Upper lobe of right lung (tissue), 1 donor: Measurements from ENCODE around the gene RHO. TPM values are rescaled to one million over a fixed set of nuclear protein-coding genes. Genes with fewer than 3 reads are reported as not detected.
A peak's percentile ranks its signal among the peaks of the same experiment; 100 is the strongest.

Source experiments
- ATAC-seq: fragments of 200-7000 bp; cut with Tn5 transposase; one replicate; pipeline ENCODE4 v1.9.1; 2020; ENCODE audit warnings: mild to moderate bottlenecking, moderate library complexity
- DNase-seq: peaks from one replicate; pipeline ENCODE4 v3.0.0-alpha.2; 2020
- H3K27ac ChIP-seq: fragments of 200-600 bp; one replicate; pipeline ENCODE4 v1.8.0; 2022
- H3K27me3 ChIP-seq: fragments of 200-600 bp; one replicate; pipeline ENCODE4 v1.8.0; 2022; ENCODE audit warnings: mild to moderate bottlenecking
- H3K36me3 ChIP-seq: fragments of 200-600 bp; one replicate; pipeline ENCODE4 v1.8.0; 2022
- H3K4me1 ChIP-seq: fragments of 200-600 bp; one replicate; pipeline ENCODE4 v1.8.0; 2022
- H3K4me3 ChIP-seq: fragments of 200-600 bp; one replicate; pipeline ENCODE4 v1.8.0; 2022; ENCODE audit warnings: mild to moderate bottlenecking
- H3K9me3 ChIP-seq: fragments of 200-600 bp; one replicate; pipeline ENCODE4 v1.8.0; 2022
- CTCF ChIP-seq: fragments of 200-600 bp; IDR thresholded peaks from one replicate; pipeline ENCODE4 v1.8.0; 2022; ENCODE audit warnings: antibody characterized with exemption
- intact Hi-C: fragments of 100-400 bp; cut with DNase I; formaldehyde crosslinking; loops from one replicate; pipeline ENCODE4 v1.11.0; 2022
- total RNA-seq: library from RNA; stranded (reverse); fragmentation: NEBNext Ultra II Directional; extraction: Animal tissue kit (Norgen Biotek cat#: 25700); gene quantifications from one replicate; pipeline ENCODE4 v1.2.1, GENCODE V29; 2021
- donor health status: DM: no; HTN: yes; CAD: no; lungs with severe emphysema.

RHO gene
- total RNA-seq, 1 donor from 2014 or later = not detected

- intact Hi-C loops = no loop called here
- TF ChIP-seq CTCF = no peak
- no peaks in the 10 kb centered on the region for H3K27me3 ChIP-seq
- H3K4me1 ChIP-seq = peaks cover 10% of the 10 kb centered on the region
- H3K27ac ChIP-seq = no peak overlapping the region
- H3K4me3 ChIP-seq = no peak overlapping the region
- H3K9me3 ChIP-seq = no peaks in the 10 kb centered on the region
- ATAC-seq = peak; percentile 8
- no peaks in the 10 kb centered on the region for H3K36me3 ChIP-seq
- no peak for DNase-seq
Measured at GRCh38 chr3:129549006-129549800, 20.8 kb downstream of the RHO start.

GRCh38 chr3:129549805-129550204, 21.4 kb downstream of the RHO start:
- intact Hi-C loops = no loop called here
- TF ChIP-seq CTCF = no peak

GRCh38 chr3:129552287-129553050, 24.0 kb downstream of the RHO start:
- H3K4me3 ChIP-seq = no peak overlapping the region
- peaks cover 25% of the 10 kb centered on the region for H3K36me3 ChIP-seq
- no peak for TF ChIP-seq CTCF
- H3K27me3 ChIP-seq = no peaks in the 10 kb centered on the region
- no peaks in the 10 kb centered on the region for H3K9me3 ChIP-seq
- ATAC-seq (no peak), DNase-seq (no peak)
- no peak overlapping the region for H3K27ac ChIP-seq
- intact Hi-C loops = no loop called here
- peaks cover 28% of the 10 kb centered on the region for H3K4me1 ChIP-seq

More at GRCh38 chr3:129549805-129550204, 21.4 kb downstream of the RHO start:
- Histone ChIP-seq H3K4me3 (no peak overlapping the region), H3K27me3 (no peaks in the 10 kb centered on the region), H3K9me3 (no peaks in the 10 kb centered on the region), H3K36me3 (no peaks in the 10 kb centered on the region), H3K4me1 (peaks cover 16% of the 10 kb centered on the region), H3K27ac (no peak overlapping the region)
- no peak for DNase-seq
- no peak for ATAC-seq

- ATAC-seq (no peak), DNase-seq (no peak)
- H3K4me1 ChIP-seq = peaks cover 35% of the 10 kb centered on the region
- no peaks in the 10 kb centered on the region for H3K9me3 ChIP-seq
- TF ChIP-seq CTCF = no peak
- H3K27me3 ChIP-seq = no peaks in the 10 kb centered on the region
- peaks cover 32% of the 10 kb centered on the region for H3K36me3 ChIP-seq
- H3K27ac ChIP-seq = no peak overlapping the region
- no peak overlapping the region for H3K4me3 ChIP-seq
- intact Hi-C loops = no loop called here
Measured at GRCh38 chr3:129553171-129553570, 24.7 kb downstream of the RHO start.

GRCh38 chr3:129553719-129554118, 25.3 kb downstream of the RHO start:
- TF ChIP-seq CTCF = no peak
- DNase-seq (no peak), ATAC-seq (peak; percentile 7)
- Histone ChIP-seq H3K27me3 (no peaks in the 10 kb centered on the region), H3K4me1 (peaks cover 40% of the 10 kb centered on the region), H3K9me3 (no peaks in the 10 kb centered on the region), H3K4me3 (no peak overlapping the region), H3K27ac (no peak overlapping the region), H3K36me3 (peaks cover 38% of the 10 kb centered on the region)
- intact Hi-C loops = no loop called here
